WTC11 (cell line): ENCODE measurements around the gene SGCD. TPM values are rescaled to one million over a fixed set of nuclear protein-coding genes. Genes with fewer than 3 reads are reported as not detected.

Source experiments
- ATAC-seq: fragments of 200-7000 bp; cut with Tn5 transposase; 2 replicates; pipeline ENCODE4 v1.10.0; 2021; ENCODE audit warnings: mild to moderate bottlenecking, moderate library complexity
- CTCF ChIA-PET: fragments of 300-600 bp; sonication (Branson Sonifier 250); formaldehyde crosslinking; loops from one replicate; lab custom pipeline; 2021; ENCODE audit warnings: antibody characterized with exemption; lab: Charles Lee
- POLR2A ChIA-PET: fragments of 350-600 bp; sonication (Branson Sonifier 250); formaldehyde crosslinking; loops from one replicate; lab custom pipeline; 2021; ENCODE audit warnings: antibody characterized with exemption; lab: Charles Lee
- DNase-seq: peaks from one replicate; pipeline ENCODE4 v3.0.0; 2021; ENCODE audit warnings: low spot score
- H3K27ac Mint-ChIP-seq: 2 replicates; pipeline ENCODE4 v1.8.0; 2021; ENCODE audit warnings: mixed read lengths
- H3K27me3 Mint-ChIP-seq: 2 replicates; pipeline ENCODE4 v1.8.0; 2021; ENCODE audit warnings: low read depth, mild to moderate bottlenecking, moderate library complexity, mixed read lengths
- H3K36me3 Mint-ChIP-seq: 2 replicates; pipeline ENCODE4 v1.8.0; 2021; ENCODE audit warnings: mixed read lengths
- H3K4me1 Mint-ChIP-seq: 2 replicates; pipeline ENCODE4 v1.8.0; 2022; ENCODE audit warnings: mixed read lengths
- H3K4me3 Mint-ChIP-seq: 2 replicates; pipeline ENCODE4 v1.8.0; 2021; ENCODE audit warnings: mild to moderate bottlenecking, moderate library complexity, mixed read lengths
- H3K9me3 Mint-ChIP-seq: 2 replicates; pipeline ENCODE4 v1.8.0; 2021; ENCODE audit warnings: mixed read lengths
- ATF1 ChIP-seq: sonication (generic); formaldehyde crosslinking; IDR thresholded peaks from 2 replicates; pipeline ENCODE4 v1.8.1; 2023; ENCODE audit warnings: mild to moderate bottlenecking, moderate library complexity, missing genetic modification reagents
- ELF4 ChIP-seq: sonication (generic); formaldehyde crosslinking; IDR thresholded peaks from 2 replicates; pipeline ENCODE4 v1.8.1; 2022; ENCODE audit warnings: low read depth, mild to moderate bottlenecking, moderate library complexity, missing genetic modification reagents
- EMX1 ChIP-seq: fragments of 250-450 bp; sonication (Bioruptor Pico); IDR thresholded peaks from 2 replicates; pipeline ENCODE4 v1.8.0; 2021; ENCODE audit warnings: mild to moderate bottlenecking
- GRHL2 ChIP-seq: fragments of 250-450 bp; sonication (Bioruptor Pico); IDR thresholded peaks from 2 replicates; pipeline ENCODE4 v1.8.0; 2022; ENCODE audit warnings: mild to moderate bottlenecking, moderate library complexity; ENCODE audit not compliant: insufficient replicate concordance, severe bottlenecking
- JAZF1 ChIP-seq: fragments of 250-450 bp; sonication (Bioruptor Pico); IDR thresholded peaks from 2 replicates; pipeline ENCODE4 v1.9.0; 2021; ENCODE audit warnings: moderate library complexity, mild to moderate bottlenecking, inconsistent platforms
- NFATC4 ChIP-seq: fragments of 250-450 bp; sonication (Bioruptor Pico); IDR thresholded peaks from 2 replicates; pipeline ENCODE4 v1.9.0; 2021; ENCODE audit warnings: mild to moderate bottlenecking
- NR3C1 ChIP-seq: sonication (generic); formaldehyde crosslinking; conservative IDR thresholded peaks from 2 replicates; pipeline ENCODE4 v1.8.1; 2023; ENCODE audit warnings: low read depth, mild to moderate bottlenecking, missing genetic modification reagents
- PRRX2 ChIP-seq: fragments of 250-450 bp; sonication (Bioruptor Pico); IDR thresholded peaks from 2 replicates; pipeline ENCODE4 v1.8.0; 2021; ENCODE audit warnings: mild to moderate bottlenecking
- RELA ChIP-seq: sonication (generic); formaldehyde crosslinking; IDR thresholded peaks from 2 replicates; pipeline ENCODE4 v1.8.1; 2022; ENCODE audit warnings: missing genetic modification reagents, mild to moderate bottlenecking, borderline replicate concordance
- SP1 ChIP-seq: sonication (generic); formaldehyde crosslinking; conservative IDR thresholded peaks from 2 replicates; pipeline ENCODE4 v1.8.1; 2022; ENCODE audit warnings: missing genetic modification reagents
- TEAD4 ChIP-seq: sonication (generic); formaldehyde crosslinking; IDR thresholded peaks from 2 replicates; pipeline ENCODE4 v1.8.0; 2022; ENCODE audit warnings: mild to moderate bottlenecking, missing genetic modification reagents
- ZNF138 ChIP-seq: sonication (generic); formaldehyde crosslinking; conservative IDR thresholded peaks from 2 replicates; pipeline ENCODE4 v1.8.1; 2022; ENCODE audit warnings: mild to moderate bottlenecking, moderate library complexity, missing genetic modification reagents
- ZNF317 ChIP-seq: sonication (generic); formaldehyde crosslinking; IDR thresholded peaks from 2 replicates; pipeline ENCODE4 v1.8.1; 2023; ENCODE audit warnings: low read depth, mild to moderate bottlenecking, moderate library complexity, missing genetic modification reagents, borderline replicate concordance
- ZNF396 ChIP-seq: fragments of 250-450 bp; sonication (Bioruptor Pico); IDR thresholded peaks from 2 replicates; pipeline ENCODE4 v1.8.0; 2021; ENCODE audit warnings: mild to moderate bottlenecking, moderate library complexity, borderline replicate concordance
- total RNA-seq: library from RNA; stranded (reverse); gene quantifications from 3 replicates; pipeline ENCODE4 v1.2.3, GENCODE V29; 2021
- TF ChIP-seq, protein P1 (sequence below): sonication (generic); formaldehyde crosslinking; IDR thresholded peaks from 2 replicates; pipeline ENCODE4 v1.8.0; 2023; ENCODE audit warnings: missing genetic modification reagents
- TF ChIP-seq, protein P2 (sequence below): sonication (generic); formaldehyde crosslinking; IDR thresholded peaks from 2 replicates; pipeline ENCODE4 v1.8.0; 2022; ENCODE audit warnings: missing genetic modification reagents
- TF ChIP-seq, protein P3 (sequence below): sonication (generic); formaldehyde crosslinking; IDR thresholded peaks from 2 replicates; pipeline ENCODE4 v1.8.0; 2022; ENCODE audit warnings: mild to moderate bottlenecking, missing genetic modification reagents
- TF ChIP-seq, protein P4 (sequence below): sonication (generic); formaldehyde crosslinking; IDR thresholded peaks from 2 replicates; pipeline ENCODE4 v1.8.1; 2023; ENCODE audit warnings: mild to moderate bottlenecking, missing genetic modification reagents, borderline replicate concordance
- TF ChIP-seq, protein P5 (sequence below): fragments of 200-600 bp; IDR thresholded peaks from 2 replicates; pipeline ENCODE4 v1.8.0; 2022; ENCODE audit warnings: antibody characterized with exemption
- TF ChIP-seq, protein P6 (sequence below): fragments of 250-450 bp; sonication (Bioruptor Pico); IDR thresholded peaks from 2 replicates; pipeline ENCODE4 v2.1.2; 2022; ENCODE audit warnings: mild to moderate bottlenecking, moderate library complexity
- TF ChIP-seq, protein P7 (sequence below): sonication (generic); formaldehyde crosslinking; IDR thresholded peaks from 2 replicates; pipeline ENCODE4 v1.8.1; 2022; ENCODE audit warnings: mild to moderate bottlenecking, moderate library complexity, missing genetic modification reagents
- TF ChIP-seq, protein P8 (sequence below): sonication (generic); formaldehyde crosslinking; IDR thresholded peaks from 2 replicates; pipeline ENCODE4 v1.8.1; 2022; ENCODE audit warnings: mild to moderate bottlenecking, missing genetic modification reagents, moderate library complexity, borderline replicate concordance

SGCD gene
- total RNA-seq, 1 experiment from 2014 or later, result 0.33 TPM

DNA sequence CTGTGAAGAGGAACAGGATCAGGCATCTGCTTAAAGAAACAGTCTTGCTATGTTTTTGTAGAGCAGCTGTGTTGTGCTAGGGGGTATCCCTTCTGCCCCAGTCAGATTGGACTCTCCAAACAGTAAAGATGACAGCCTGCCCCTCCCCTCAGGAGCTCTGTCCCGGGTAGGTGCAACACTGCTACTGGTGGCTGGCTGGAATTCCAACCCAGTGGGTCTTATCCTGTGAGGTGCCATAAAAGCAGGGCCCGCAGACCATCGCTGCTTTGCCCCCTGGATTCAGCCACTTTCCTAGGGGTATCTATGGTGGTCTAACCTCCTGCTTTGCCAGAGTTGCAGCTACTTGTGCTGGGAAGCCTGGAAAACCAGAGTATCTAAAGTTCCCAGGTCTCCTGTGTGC lies 408.5 kb downstream of the SGCD start:
- Mint-ChIP-seq H3K9me3 (peaks cover 9% of the 10 kb centered on the region; the same call in 1 of the 2 replicates), H3K27ac (no peak overlapping the region), H3K36me3 (no peaks in the 10 kb centered on the region), H3K27me3 (no peaks in the 10 kb centered on the region), H3K4me1 (peaks cover 4% of the 10 kb centered on the region; the same call in 1 of the 2 replicates), H3K4me3 (no peak overlapping the region)
- ATAC-seq (no peak), DNase-seq (no peak)
- ChIA-PET CTCF (no interaction called here), POLR2A (no interaction called here)
- TF ChIP-seq ZNF138 (CRISPR knock-in tag) (no peak), ATF1 (CRISPR knock-in tag) (no peak), ZNF396 (CRISPR knock-in tag) (no peak), EMX1 (CRISPR knock-in tag) (no peak), PRRX2 (no peak), SP1 (CRISPR knock-in tag) (no peak), GRHL2 (CRISPR knock-in tag) (no peak), NFATC4 (CRISPR knock-in tag) (no peak), TEAD4 (CRISPR knock-in tag) (no peak), ELF4 (CRISPR knock-in tag) (no peak)
- TF ChIP-seq, protein P1, sequence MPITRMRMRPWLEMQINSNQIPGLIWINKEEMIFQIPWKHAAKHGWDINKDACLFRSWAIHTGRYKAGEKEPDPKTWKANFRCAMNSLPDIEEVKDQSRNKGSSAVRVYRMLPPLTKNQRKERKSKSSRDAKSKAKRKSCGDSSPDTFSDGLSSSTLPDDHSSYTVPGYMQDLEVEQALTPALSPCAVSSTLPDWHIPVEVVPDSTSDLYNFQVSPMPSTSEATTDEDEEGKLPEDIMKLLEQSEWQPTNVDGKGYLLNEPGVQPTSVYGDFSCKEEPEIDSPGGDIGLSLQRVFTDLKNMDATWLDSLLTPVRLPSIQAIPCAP (CRISPR knock-in tag), result no peak
- TF ChIP-seq, protein P2, sequence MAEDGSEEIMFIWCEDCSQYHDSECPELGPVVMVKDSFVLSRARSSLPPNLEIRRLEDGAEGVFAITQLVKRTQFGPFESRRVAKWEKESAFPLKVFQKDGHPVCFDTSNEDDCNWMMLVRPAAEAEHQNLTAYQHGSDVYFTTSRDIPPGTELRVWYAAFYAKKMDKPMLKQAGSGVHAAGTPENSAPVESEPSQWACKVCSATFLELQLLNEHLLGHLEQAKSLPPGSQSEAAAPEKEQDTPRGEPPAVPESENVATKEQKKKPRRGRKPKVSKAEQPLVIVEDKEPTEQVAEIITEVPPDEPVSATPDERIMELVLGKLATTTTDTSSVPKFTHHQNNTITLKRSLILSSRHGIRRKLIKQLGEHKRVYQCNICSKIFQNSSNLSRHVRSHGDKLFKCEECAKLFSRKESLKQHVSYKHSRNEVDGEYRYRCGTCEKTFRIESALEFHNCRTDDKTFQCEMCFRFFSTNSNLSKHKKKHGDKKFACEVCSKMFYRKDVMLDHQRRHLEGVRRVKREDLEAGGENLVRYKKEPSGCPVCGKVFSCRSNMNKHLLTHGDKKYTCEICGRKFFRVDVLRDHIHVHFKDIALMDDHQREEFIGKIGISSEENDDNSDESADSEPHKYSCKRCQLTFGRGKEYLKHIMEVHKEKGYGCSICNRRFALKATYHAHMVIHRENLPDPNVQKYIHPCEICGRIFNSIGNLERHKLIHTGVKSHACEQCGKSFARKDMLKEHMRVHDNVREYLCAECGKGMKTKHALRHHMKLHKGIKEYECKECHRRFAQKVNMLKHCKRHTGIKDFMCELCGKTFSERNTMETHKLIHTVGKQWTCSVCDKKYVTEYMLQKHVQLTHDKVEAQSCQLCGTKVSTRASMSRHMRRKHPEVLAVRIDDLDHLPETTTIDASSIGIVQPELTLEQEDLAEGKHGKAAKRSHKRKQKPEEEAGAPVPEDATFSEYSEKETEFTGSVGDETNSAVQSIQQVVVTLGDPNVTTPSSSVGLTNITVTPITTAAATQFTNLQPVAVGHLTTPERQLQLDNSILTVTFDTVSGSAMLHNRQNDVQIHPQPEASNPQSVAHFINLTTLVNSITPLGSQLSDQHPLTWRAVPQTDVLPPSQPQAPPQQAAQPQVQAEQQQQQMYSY, result no peak
- TF ChIP-seq, protein P3, sequence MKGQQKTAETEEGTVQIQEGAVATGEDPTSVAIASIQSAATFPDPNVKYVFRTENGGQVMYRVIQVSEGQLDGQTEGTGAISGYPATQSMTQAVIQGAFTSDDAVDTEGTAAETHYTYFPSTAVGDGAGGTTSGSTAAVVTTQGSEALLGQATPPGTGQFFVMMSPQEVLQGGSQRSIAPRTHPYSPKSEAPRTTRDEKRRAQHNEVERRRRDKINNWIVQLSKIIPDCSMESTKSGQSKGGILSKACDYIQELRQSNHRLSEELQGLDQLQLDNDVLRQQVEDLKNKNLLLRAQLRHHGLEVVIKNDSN (CRISPR knock-in tag), result no peak

DNA sequence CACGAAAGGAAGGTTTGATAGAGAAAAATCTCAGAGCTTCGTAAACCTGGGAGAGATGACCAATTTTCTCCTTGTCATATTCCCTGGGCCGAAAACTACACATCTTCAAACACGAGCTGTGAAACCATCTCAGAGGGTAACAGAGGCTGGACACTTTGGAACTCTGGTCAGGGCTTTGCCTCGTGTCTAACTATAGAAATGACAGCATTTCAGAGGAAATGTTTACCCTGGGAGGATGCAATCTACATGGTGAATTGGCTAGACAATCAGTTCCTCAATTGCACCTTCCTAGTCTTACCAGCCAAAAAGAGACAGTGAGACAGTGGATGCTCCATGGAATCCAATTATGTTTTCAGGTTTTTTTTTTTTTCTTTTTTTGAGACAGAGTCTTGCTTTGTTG lies 414.6 kb downstream of the SGCD start:
- no peak for DNase-seq
- ATAC-seq, result no peak
- H3K4me3 Mint-ChIP-seq, result no peak overlapping the region
- H3K27ac Mint-ChIP-seq, result no peak overlapping the region
- H3K27me3 Mint-ChIP-seq, result no peaks in the 10 kb centered on the region
- H3K9me3 Mint-ChIP-seq, result peaks cover 23% of the 10 kb centered on the region
- ChIA-PET POLR2A (no interaction called here), CTCF (no interaction called here)
- peaks cover 4% of the 10 kb centered on the region; the same call in 1 of the 2 replicates for H3K4me1 Mint-ChIP-seq
- H3K36me3 Mint-ChIP-seq, result no peaks in the 10 kb centered on the region; the same call in 1 of the 2 replicates
- TF ChIP-seq, protein P4, sequence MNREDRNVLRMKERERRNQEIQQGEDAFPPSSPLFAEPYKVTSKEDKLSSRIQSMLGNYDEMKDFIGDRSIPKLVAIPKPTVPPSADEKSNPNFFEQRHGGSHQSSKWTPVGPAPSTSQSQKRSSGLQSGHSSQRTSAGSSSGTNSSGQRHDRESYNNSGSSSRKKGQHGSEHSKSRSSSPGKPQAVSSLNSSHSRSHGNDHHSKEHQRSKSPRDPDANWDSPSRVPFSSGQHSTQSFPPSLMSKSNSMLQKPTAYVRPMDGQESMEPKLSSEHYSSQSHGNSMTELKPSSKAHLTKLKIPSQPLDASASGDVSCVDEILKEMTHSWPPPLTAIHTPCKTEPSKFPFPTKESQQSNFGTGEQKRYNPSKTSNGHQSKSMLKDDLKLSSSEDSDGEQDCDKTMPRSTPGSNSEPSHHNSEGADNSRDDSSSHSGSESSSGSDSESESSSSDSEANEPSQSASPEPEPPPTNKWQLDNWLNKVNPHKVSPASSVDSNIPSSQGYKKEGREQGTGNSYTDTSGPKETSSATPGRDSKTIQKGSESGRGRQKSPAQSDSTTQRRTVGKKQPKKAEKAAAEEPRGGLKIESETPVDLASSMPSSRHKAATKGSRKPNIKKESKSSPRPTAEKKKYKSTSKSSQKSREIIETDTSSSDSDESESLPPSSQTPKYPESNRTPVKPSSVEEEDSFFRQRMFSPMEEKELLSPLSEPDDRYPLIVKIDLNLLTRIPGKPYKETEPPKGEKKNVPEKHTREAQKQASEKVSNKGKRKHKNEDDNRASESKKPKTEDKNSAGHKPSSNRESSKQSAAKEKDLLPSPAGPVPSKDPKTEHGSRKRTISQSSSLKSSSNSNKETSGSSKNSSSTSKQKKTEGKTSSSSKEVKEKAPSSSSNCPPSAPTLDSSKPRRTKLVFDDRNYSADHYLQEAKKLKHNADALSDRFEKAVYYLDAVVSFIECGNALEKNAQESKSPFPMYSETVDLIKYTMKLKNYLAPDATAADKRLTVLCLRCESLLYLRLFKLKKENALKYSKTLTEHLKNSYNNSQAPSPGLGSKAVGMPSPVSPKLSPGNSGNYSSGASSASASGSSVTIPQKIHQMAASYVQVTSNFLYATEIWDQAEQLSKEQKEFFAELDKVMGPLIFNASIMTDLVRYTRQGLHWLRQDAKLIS (CRISPR knock-in tag), result no peak
- TF ChIP-seq, protein P5, sequence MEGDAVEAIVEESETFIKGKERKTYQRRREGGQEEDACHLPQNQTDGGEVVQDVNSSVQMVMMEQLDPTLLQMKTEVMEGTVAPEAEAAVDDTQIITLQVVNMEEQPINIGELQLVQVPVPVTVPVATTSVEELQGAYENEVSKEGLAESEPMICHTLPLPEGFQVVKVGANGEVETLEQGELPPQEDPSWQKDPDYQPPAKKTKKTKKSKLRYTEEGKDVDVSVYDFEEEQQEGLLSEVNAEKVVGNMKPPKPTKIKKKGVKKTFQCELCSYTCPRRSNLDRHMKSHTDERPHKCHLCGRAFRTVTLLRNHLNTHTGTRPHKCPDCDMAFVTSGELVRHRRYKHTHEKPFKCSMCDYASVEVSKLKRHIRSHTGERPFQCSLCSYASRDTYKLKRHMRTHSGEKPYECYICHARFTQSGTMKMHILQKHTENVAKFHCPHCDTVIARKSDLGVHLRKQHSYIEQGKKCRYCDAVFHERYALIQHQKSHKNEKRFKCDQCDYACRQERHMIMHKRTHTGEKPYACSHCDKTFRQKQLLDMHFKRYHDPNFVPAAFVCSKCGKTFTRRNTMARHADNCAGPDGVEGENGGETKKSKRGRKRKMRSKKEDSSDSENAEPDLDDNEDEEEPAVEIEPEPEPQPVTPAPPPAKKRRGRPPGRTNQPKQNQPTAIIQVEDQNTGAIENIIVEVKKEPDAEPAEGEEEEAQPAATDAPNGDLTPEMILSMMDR, result no peak
- TF ChIP-seq, protein P6, sequence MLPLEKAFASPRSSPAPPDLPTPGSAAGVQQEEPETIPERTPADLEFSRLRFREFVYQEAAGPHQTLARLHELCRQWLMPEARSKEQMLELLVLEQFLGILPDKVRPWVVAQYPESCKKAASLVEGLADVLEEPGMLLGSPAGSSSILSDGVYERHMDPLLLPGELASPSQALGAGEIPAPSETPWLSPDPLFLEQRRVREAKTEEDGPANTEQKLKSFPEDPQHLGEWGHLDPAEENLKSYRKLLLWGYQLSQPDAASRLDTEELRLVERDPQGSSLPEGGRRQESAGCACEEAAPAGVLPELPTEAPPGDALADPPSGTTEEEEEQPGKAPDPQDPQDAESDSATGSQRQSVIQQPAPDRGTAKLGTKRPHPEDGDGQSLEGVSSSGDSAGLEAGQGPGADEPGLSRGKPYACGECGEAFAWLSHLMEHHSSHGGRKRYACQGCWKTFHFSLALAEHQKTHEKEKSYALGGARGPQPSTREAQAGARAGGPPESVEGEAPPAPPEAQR (CRISPR knock-in tag), result no peak
- TF ChIP-seq, protein P7, sequence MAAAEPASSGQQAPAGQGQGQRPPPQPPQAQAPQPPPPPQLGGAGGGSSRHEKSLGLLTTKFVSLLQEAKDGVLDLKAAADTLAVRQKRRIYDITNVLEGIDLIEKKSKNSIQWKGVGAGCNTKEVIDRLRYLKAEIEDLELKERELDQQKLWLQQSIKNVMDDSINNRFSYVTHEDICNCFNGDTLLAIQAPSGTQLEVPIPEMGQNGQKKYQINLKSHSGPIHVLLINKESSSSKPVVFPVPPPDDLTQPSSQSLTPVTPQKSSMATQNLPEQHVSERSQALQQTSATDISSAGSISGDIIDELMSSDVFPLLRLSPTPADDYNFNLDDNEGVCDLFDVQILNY (CRISPR knock-in tag), result no peak
- TF ChIP-seq NR3C1 (CRISPR knock-in tag), result no peak
- TF ChIP-seq RELA (CRISPR knock-in tag), result no peak
- no peak for TF ChIP-seq ZNF317
- TF ChIP-seq, protein P8, sequence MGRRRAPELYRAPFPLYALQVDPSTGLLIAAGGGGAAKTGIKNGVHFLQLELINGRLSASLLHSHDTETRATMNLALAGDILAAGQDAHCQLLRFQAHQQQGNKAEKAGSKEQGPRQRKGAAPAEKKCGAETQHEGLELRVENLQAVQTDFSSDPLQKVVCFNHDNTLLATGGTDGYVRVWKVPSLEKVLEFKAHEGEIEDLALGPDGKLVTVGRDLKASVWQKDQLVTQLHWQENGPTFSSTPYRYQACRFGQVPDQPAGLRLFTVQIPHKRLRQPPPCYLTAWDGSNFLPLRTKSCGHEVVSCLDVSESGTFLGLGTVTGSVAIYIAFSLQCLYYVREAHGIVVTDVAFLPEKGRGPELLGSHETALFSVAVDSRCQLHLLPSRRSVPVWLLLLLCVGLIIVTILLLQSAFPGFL (CRISPR knock-in tag), result no peak
- TF ChIP-seq JAZF1, result no peak
